ENCODE measurements around the gene DENND10. TPM values are rescaled to one million over a fixed set of nuclear protein-coding genes. Genes with fewer than 3 reads are reported as not detected.
"Not testable (repeated sequence)": the region's sequence is repeated elsewhere in the genome, so short reads cannot be mapped to it uniquely, and the experiment has no call there.

The DENND10 gene
- total RNA-seq, 4 donors from 2014 or later = 25.7 to 59.5 (median 43.7) TPM

GRCh38 chr10:119178372-119179119 lies 74.6 kb downstream of the DENND10 start, which contains the start of gene PRDX3:
Gene PRDX3 (minus strand): TSS chr10:119178812. CDS start chr10:119178790, 22 bp downstream.
- H3K4me1 ChIP-seq = peaks cover 18 to 24% of the 10 kb centered on the region in 2 donors
- H3K27me3 ChIP-seq = no peaks in the 10 kb centered on the region
- intact Hi-C loops (cut with DNase I; ENCODE audit: low total_unique reads) (loop anchor here (1.0 to 10.0 kb wide), 5 partner anchors 13 to 472 kb away; partner anchors contain the start of genes CACUL1, SFXN4 and TIAL1), in situ Hi-C loops (cut with MboI; ENCODE audit: low sequenced_read_pairs in 4 of 4) (no loop called here)
- H3K36me3 ChIP-seq = peaks cover 0 to 3% of the 10 kb centered on the region in 2 donors
- peak within 1 kb of the TSS; percentile 90 to 97 (median 94) for H3K27ac ChIP-seq
- peak within 1 kb of the TSS; percentile 74 to 91 (median 87) for H3K4me3 ChIP-seq
- no peaks in the 10 kb centered on the region for H3K9me3 ChIP-seq
- ATAC-seq (peak; percentile 96 to 97), DNase-seq (peak; percentile 83 to 90)
- TF ChIP-seq, protein P1, sequence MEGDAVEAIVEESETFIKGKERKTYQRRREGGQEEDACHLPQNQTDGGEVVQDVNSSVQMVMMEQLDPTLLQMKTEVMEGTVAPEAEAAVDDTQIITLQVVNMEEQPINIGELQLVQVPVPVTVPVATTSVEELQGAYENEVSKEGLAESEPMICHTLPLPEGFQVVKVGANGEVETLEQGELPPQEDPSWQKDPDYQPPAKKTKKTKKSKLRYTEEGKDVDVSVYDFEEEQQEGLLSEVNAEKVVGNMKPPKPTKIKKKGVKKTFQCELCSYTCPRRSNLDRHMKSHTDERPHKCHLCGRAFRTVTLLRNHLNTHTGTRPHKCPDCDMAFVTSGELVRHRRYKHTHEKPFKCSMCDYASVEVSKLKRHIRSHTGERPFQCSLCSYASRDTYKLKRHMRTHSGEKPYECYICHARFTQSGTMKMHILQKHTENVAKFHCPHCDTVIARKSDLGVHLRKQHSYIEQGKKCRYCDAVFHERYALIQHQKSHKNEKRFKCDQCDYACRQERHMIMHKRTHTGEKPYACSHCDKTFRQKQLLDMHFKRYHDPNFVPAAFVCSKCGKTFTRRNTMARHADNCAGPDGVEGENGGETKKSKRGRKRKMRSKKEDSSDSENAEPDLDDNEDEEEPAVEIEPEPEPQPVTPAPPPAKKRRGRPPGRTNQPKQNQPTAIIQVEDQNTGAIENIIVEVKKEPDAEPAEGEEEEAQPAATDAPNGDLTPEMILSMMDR (IDR thresholded peaks at IDR 0.05 in 4 of 5, conservative IDR thresholded peaks at IDR 0.05 in 1 of 5) = peak in 3 of 5 experiments; percentile 36 to 56 (median 50)
- TF ChIP-seq POLR2A (IDR thresholded peaks at IDR 0.05) = peak; percentile 65 to 79

- intact Hi-C loops (cut with DNase I; ENCODE audit: low total_unique reads); in situ Hi-C loops (cut with MboI; ENCODE audit: low sequenced_read_pairs in 4 of 4); H3K9me3 ChIP-seq; DNase-seq; ATAC-seq; H3K27me3 ChIP-seq; H3K4me3 ChIP-seq; H3K36me3 ChIP-seq; H3K27ac ChIP-seq: not testable (repeated sequence)
- H3K4me1 ChIP-seq = peaks cover 18 to 24% of the 10 kb centered on the region in 2 donors
Observed at GRCh38 chr10:119180850-119181400, 77.0 kb downstream of the DENND10 start.

DNA sequence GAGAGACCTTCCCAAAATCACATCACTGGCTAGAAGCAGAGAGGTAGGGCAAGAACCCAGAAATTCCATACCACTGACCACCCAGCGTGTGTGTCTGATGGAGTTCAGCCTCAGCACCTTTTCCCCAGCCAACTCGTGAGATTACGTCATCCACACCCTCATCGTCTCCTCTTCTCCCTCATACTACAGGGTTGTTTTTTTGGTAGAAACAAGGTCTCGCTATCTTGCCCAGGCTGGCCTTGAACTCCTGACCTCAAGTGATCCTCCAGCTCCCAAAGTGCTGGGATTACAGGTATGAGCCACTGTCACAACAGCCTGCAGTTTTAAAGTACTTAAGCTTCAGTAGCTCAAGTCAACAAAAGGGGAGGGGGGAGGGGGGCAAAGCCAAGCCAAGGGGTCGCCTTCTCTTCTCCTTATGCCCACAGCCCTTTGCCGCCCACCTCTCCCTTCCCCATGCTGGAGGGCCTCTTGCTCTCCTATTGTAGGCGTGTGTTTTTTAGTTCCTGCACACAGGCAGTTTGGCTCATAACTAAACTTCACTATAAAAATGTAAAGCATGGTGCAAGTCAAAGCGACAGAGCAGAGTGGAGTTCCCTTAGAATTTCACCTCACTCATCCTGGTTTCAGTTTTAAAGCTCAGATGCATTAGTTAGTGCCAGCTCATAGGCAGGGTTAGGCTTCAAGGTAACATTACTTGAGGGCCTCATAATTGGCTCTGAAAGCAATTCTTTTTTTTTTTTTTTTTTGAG lies 79.9 kb downstream of the DENND10 start:
- intact Hi-C loops (cut with DNase I; ENCODE audit: low total_unique reads) (no loop called here), in situ Hi-C loops (cut with MboI; ENCODE audit: low sequenced_read_pairs in 4 of 4) (no loop called here)
- Histone ChIP-seq H3K36me3 (no peaks in the 10 kb centered on the region), H3K4me3 (no peak overlapping the region), H3K4me1 (peaks cover 4 to 6% of the 10 kb centered on the region in 2 donors), H3K27ac (no peak overlapping the region), H3K9me3 (no peaks in the 10 kb centered on the region), H3K27me3 (no peaks in the 10 kb centered on the region)
- TF ChIP-seq POLR2A (IDR thresholded peaks at IDR 0.05) = no peak
- ATAC-seq (no peak), DNase-seq (no peak)

Other genes with a start within 250 kb of the DENND10 start
- 10 to 100 TPM; 10.5 to 25.2 (median 17.4) TPM for gene NANOS1, start 74.4 kb upstream of the DENND10 start, total RNA-seq
- 100 to 1,000 TPM; 136 to 240 (median 191) TPM for gene EIF3A, start 23.3 kb upstream of the DENND10 start, total RNA-seq
- gene SFXN4, start 61.6 kb downstream of the DENND10 start, total RNA-seq = 10 to 100 TPM; 25.6 to 69.7 (median 39.8) TPM
- 100 to 1,000 TPM; 227 to 342 (median 250) TPM for gene PRDX3, start 74.7 kb downstream of the DENND10 start, total RNA-seq
- 10 to 100 TPM in 1 of 4 donors, 1 to 10 TPM in 3; 6.2 to 12.5 (median 9.1) TPM for gene GRK5, start 103.5 kb downstream of the DENND10 start, total RNA-seq

All from gastrocnemius medialis (tissue), 4 donors.